HCT116 (cell line): ENCODE results near the gene RNF126.

Experiments used
- CTCF ChIP-seq, 3 experiments: fragments of 200-600 bp in 1 of 3; sonication (generic) in 1 of 3; IDR thresholded peaks in 2 of 3; conservative IDR thresholded peaks in 1 of 3; 2 replicates each; pipeline ENCODE4 v1.5.1; 2012 to 2017; ENCODE audit warnings: low read depth in 2 of 3, low read length in 2 of 3, antibody characterized with exemption in 1 of 3, borderline replicate concordance in 1 of 3, control low read depth in 1 of 3, mild to moderate bottlenecking in 1 of 3, mixed read lengths in 1 of 3, mixed run types in 1 of 3, moderate library complexity in 1 of 3; ENCODE audit not compliant: insufficient read depth in 1 of 3
- POLR2AphosphoS5 ChIP-seq: IDR thresholded peaks from 2 replicates; pipeline ENCODE4 v1.6.1; 2011; ENCODE audit warnings: mild to moderate bottlenecking, low read depth, low read length, moderate library complexity

GRCh38 chr19:616747-617526 is 46.1 kb downstream of the RNF126 start:
- no peak for TF ChIP-seq POLR2AphosphoS5
- TF ChIP-seq CTCF (IDR thresholded peaks at IDR 0.05 in 2 of 3, conservative IDR thresholded peaks at IDR 0.05 in 1 of 3; ENCODE audit: borderline replicate concordance in 1 of 3, insufficient read depth in 1 of 3, low read depth in 2 of 3, low read length in 2 of 3) = no peak
